ENCODE measurements around the gene GRK2. TPM values are rescaled to one million over a fixed set of nuclear protein-coding genes. Genes with fewer than 3 reads are reported as not detected.
A peak's percentile ranks its signal among the peaks of the same experiment; 100 is the strongest.

Gene GRK2
- total and polyA plus RNA-seq, 2 of the 8 experiments (the other 6 are each of a cell fraction or from before 2014, with no cell fraction given), result 47.3 to 49.7 TPM

DNA sequence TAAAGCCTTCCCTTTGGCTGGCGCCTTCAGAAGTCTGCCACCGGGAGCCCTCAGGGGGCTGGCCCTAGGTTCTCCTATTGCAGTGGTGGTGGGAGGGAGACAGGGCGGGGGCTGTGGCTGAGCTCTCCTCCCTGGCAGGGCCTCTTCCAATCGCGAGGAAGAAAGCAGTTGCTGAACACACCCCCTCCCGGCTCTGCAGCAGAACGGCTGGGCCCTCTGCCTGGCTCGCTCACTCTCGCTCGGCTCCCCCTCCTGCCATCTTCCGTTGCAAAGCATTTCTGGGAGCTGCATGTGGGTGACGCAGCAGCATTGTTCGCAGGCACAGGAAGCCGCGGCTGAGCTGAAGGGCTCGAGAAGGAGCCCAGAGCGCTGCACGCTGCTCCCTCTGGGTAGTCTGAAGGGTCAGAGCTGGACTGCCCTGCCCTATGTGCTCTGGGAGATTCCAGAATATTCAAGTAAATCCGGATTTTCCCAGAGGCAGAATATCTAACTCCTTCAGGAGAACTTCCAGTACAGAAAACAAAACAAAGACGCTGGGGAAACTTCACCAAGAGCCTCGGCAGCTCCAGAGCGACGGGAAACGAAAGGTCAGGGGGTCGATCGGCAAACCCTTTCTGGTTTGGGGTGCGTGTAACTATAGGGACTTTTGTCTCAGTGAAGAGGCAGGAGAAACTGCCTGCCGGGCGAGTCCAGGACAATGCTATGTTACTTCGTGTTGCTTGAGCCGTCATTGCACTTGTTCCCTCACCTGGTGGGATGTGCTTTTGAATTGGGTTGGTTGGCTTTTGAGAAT, 26.3 kb upstream of the GRK2 start:
- Histone ChIP-seq H4K20me1 (replicated peaks in 1 of 2; ENCODE audit: control insufficient read depth in 1 of 2, insufficient read depth in 2 of 2, low read length in 2 of 2) (peaks cover 3 to 11% of the 10 kb centered on the region in 2 experiments), H3K9ac (replicated peaks in 1 of 4; ENCODE audit: extremely low read depth in 1 of 4, low read depth in 3 of 4, low read length in 3 of 4) (peak overlapping the region; percentile 94 to 97 (median 95)), H2BK15ac (ENCODE audit: low read length) (peak overlapping the region; percentile 89; the same call in 1 of the 2 replicates), H3K4me1 (replicated peaks in 1 of 4; ENCODE audit: control insufficient read depth in 3 of 4, insufficient read depth in 4 of 4, low read length in 3 of 4) (peaks cover 6 to 8% (median 7%) of the 10 kb centered on the region in 4 experiments; a peak in 5 of 7 replicates), H2BK120ac (replicated peaks; ENCODE audit: low read depth, low read length) (no peak overlapping the region), H2AFZ (ENCODE audit: low read length) (no peak overlapping the region), H3K4me2 (ENCODE audit: insufficient read depth in 1 of 2, low read depth in 2 of 2, low read length in 2 of 2) (peak overlapping the region; percentile 79 to 81), H3K4ac (replicated peaks; ENCODE audit: insufficient read length, low read depth, low read length) (no peak overlapping the region), H3K27ac (ENCODE audit: low read depth, low read length) (peak overlapping the region; percentile 83), H3K23me2 (ENCODE audit: low read depth, low read length) (peaks cover 11% of the 10 kb centered on the region), H3K27me3 (replicated peaks in 1 of 4; ENCODE audit: control insufficient read depth in 3 of 4, extremely low read depth in 1 of 4, insufficient read depth in 3 of 4, low read length in 3 of 4) (no peaks in the 10 kb centered on the region), H3K79me1 (ENCODE audit: low read depth, low read length) (peaks cover 10% of the 10 kb centered on the region; the same call in 1 of the 2 replicates), H2BK5ac (ENCODE audit: low read depth, low read length) (peak overlapping the region; percentile 96), H4K8ac (ENCODE audit: extremely low read depth, insufficient read depth, low read length) (peak overlapping the region; percentile 37; the same call in 1 of the 2 replicates), H3K79me2 (ENCODE audit: control insufficient read depth in 1 of 2, insufficient read depth in 2 of 2, low read length in 2 of 2) (peaks cover 14 to 46% of the 10 kb centered on the region in 2 experiments), H3K23ac (ENCODE audit: insufficient read length) (no peak overlapping the region), H2BK20ac (ENCODE audit: low read length) (peak overlapping the region; percentile 53; the same call in 1 of the 2 replicates), H4K5ac (ENCODE audit: insufficient read length, low read depth, low read length) (peak overlapping the region; percentile 19), H3K4me3 (ENCODE audit: extremely low read depth in 1 of 4, insufficient read depth in 2 of 4, low read depth in 3 of 4, low read length in 4 of 4) (peak overlapping the region; percentile 90 to 99 (median 94)), H3K18ac (ENCODE audit: extremely low read depth, low read length) (peak overlapping the region; percentile 89), H3K56ac (replicated peaks; ENCODE audit: insufficient read length, low read depth, low read length) (peak overlapping the region; percentile 10), H2BK12ac (ENCODE audit: low read depth, low read length) (peak overlapping the region; percentile 99), H4K91ac (replicated peaks; ENCODE audit: insufficient read length, low read length) (peak overlapping the region; percentile 13), H3K36me3 (ENCODE audit: control insufficient read depth in 2 of 4, insufficient read depth in 4 of 4, low read length in 3 of 4) (peaks cover 7 to 29% (median 17%) of the 10 kb centered on the region in 4 experiments), H2AK5ac (ENCODE audit: low read depth, low read length) (peak overlapping the region; percentile 41; the same call in 1 of the 2 replicates), H3K9me3 (ENCODE audit: insufficient read depth in 2 of 2, low read depth in 1 of 2, low read length in 1 of 2) (no peaks in the 10 kb centered on the region), H3K14ac (ENCODE audit: insufficient read length) (no peak overlapping the region)
- ChIA-PET POLR2A (ENCODE audit: partially characterized antibody) (interaction anchor here (0.7 to 3.7 kb wide), 33 partner anchors 13 to 186 kb away, joined by 3 to 23 read pairs (median 4); partner anchors contain the start of genes ANKRD13D, GRK2, KDM2A and POLD4), CTCF (ENCODE audit: partially characterized antibody) (interaction anchor here (0.8 to 4.4 kb wide), 7 partner anchors 13 to 159 kb away, joined by 3 to 23 read pairs (median 6); no protein-coding TSS in a partner anchor)
- peak; percentile 39 for FAIRE-seq
- DNase-seq (ENCODE audit: low read depth in 1 of 2, low spot score in 2 of 2), result peak; percentile 91 to 98
- 2% methylated on average over 29 of the region's 31 CpGs; no CpG with 5 or more reads in 1 of the 2 experiments for WGBS, 2 experiments (ENCODE audit: extremely low coverage in 1 of 2, insufficient coverage in 1 of 2, insufficient read length in 1 of 2, insufficient replicate concordance in 2 of 2, low coverage in 1 of 2, low lambda C conversion rate in 2 of 2, missing lambda C conversion rate in 1 of 2)
- TF ChIP-seq EGR1 (IDR thresholded peaks at IDR 0.05; ENCODE audit: borderline replicate concordance, low read depth, low read length) (no peak), TAF7 (optimal IDR thresholded peaks at IDR 0.05; ENCODE audit: borderline replicate concordance, low read depth, low read length) (peak; percentile 98), SIN3A (conservative IDR thresholded peaks at IDR 0.05 in 1 of 2, IDR thresholded peaks at IDR 0.05 in 1 of 2; ENCODE audit: low read depth in 1 of 2, low read length in 2 of 2) (peak; percentile 73 to 89; a peak in 2 of 4 replicates), PHF8 (conservative IDR thresholded peaks at IDR 0.05; ENCODE audit: low read depth, low read length) (peak; percentile 64), EP300 (IDR thresholded peaks at IDR 0.05; ENCODE audit: borderline replicate concordance in 1 of 2, low read depth in 2 of 2, low read length in 2 of 2) (peak in 1 of 2 experiments; percentile 23; a peak in 1 of 3 replicates), ASH2L (IDR thresholded peaks at IDR 0.05; ENCODE audit: low read length) (no peak), KDM1A (IDR thresholded peaks at IDR 0.05; ENCODE audit: borderline replicate concordance, low read length) (no peak), SP1 (IDR thresholded peaks at IDR 0.05; ENCODE audit: low read depth, low read length) (0 out of 2 replicates have a peak, but pooled peaks have one; percentile 59), EZH2 (IDR thresholded peaks at IDR 0.05; ENCODE audit: low read depth, low read length, severe bottlenecking) (no peak), TBP (IDR thresholded peaks at IDR 0.05; ENCODE audit: low read depth, low read length) (peak; percentile 97)

Measured in H1 (cell line).